ENCODE data around the gene HAPLN2.
"Not testable (repeated sequence)": the region's sequence is repeated elsewhere in the genome, so short reads cannot be mapped to it uniquely, and the experiment has no call there.

HAPLN2 gene

GRCh38 chr1:156592158-156592909 is 26.9 kb upstream of the HAPLN2 start:
- no peak for DNase-seq

DNA sequence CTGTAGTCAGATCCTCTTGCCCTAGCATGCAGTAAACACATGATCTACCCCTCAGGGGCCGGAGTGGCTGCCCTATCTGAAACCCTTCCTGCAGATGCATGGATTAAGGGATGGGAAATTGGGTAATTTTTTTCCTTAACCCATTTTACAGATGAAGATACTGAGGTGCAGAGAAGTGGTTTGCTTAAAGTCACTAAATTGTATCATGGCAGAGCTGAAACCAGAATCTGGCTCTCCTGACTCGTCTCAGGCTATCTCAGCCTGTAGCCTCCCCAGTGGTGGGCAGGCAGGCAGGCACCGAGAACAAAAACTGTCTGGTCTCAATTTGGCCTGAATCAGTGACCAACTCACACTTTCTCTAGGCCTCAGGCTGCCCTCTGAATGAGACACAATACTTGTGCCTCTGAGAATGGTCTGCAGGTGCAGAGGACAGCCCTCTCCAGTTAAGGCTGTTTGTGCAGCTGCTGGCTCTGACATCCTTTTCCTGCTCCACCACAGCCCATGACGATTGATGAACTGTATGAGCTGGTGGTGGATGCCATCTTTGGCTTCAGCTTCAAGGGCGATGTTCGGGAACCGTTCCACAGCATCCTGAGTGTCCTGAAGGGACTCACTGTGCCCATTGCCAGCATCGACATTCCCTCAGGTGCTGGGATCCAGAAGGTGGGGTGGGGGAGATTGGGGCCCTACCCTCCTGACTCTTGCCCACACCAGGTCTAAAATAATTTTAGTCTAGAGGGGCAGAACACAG is 26.1 kb upstream of the HAPLN2 start:
- no peak for DNase-seq

- DNase-seq: no peak
Observed at GRCh38 chr1:156593661-156593989, 25.6 kb upstream of the HAPLN2 start.

- DNase-seq: no peak
Observed at GRCh38 chr1:156594190-156594589, 25.0 kb upstream of the HAPLN2 start.

GRCh38 chr1:156595016-156595415 is 24.2 kb upstream of the HAPLN2 start:
- DNase-seq: no peak

GRCh38 chr1:156596426-156596825 is 22.8 kb upstream of the HAPLN2 start:
- DNase-seq: no peak

- no peak for DNase-seq
Observed at GRCh38 chr1:156598125-156598524, 21.1 kb upstream of the HAPLN2 start.

- no peak for DNase-seq
Observed at GRCh38 chr1:156598731-156599432, 20.3 kb upstream of the HAPLN2 start.

DNA sequence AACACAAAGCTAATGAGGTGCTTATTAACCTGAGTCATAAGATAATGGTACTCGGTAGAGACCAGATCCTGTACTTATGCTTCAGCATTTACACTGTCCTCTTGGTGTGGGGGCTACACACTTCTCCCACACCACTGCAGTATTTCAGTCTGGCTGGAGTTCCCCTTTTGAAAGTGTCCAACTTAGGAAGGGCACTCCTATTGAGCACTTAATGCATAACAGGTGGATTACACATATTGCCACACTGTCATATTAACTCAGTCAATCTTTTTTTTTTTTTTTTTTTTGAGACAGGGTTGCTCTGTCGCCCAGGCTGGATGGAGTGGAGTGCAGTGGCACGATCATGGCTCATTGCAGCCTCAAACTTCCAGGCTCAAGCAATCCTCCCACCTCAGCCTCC is 19.4 kb upstream of the HAPLN2 start:
- no peak for DNase-seq

DNA sequence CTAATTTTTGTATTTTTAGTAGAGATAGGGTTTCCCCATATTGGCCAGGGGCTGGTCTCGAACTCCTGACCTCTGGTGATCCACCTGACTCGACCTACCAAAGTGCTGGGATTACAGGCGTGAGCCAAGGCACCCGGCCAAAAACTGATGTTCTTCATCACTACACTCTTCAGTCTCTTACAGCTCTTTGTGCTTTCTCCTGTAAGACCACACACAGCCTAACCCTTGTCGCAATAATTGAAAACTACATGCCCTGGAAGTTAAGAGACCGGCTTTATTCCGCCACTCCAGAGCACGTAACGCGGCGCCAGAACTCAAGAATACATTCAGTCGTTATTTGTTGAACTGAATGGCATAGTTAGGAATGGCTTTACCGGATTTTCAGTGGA is 18.5 kb upstream of the HAPLN2 start:
- DNase-seq: no peak

GRCh38 chr1:156601122-156601830 is 17.9 kb upstream of the HAPLN2 start, which contains the start of gene GPATCH4:
Gene GPATCH4 (minus strand): TSS chr1:156601479.
- peak; percentile 70 for DNase-seq

- no peak for DNase-seq
Observed at GRCh38 chr1:156601892-156602291, 17.3 kb upstream of the HAPLN2 start.

DNA sequence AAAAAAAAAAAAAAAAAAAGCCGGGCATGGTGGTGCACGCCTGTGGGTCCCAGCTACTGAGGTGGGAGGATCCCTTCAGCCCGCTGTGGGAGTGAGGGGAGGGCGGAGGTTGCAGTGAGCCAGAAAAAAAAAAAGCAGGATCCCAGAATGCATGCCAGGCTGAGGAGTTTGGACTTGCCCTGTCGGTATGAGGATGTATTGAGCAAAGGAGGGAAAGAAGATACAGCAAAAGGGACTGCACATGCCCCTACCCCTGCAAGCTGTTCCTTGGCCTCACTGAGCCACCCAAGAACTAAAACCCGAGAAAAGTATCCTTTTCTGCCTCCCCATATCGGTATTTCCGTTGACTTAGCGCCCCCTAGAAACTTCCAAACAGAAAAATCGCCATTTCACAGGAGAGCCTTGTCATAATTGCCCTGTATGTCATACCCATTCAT is 16.6 kb upstream of the HAPLN2 start:
- no peak for DNase-seq

DNA sequence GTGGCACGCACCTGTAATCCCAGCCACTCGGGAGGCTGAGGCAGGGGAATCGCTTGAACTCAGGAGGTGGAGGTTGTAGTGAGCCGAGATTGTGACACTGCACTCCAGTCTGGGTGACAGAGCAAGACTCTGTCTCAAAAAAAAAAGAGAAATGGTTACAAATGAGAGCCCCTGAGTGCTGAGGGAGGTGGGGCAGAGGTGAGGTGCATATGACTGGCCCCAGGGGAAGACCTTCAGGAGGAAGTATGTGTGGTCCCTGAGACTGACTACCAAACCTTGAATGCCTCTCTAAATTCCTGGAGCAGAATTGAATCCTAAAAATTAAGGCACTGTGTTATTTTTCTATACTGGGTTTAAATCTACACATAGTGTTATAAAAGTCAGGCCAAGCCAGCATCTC is 11.9 kb upstream of the HAPLN2 start:
- DNase-seq: not testable (repeated sequence)

GRCh38 chr1:156608036-156608674 is 11.1 kb upstream of the HAPLN2 start:
- peak; percentile 34 for DNase-seq

GRCh38 chr1:156608981-156609380 is 10.2 kb upstream of the HAPLN2 start:
- peak; percentile 33 for DNase-seq

- DNase-seq: not testable (repeated sequence)
Observed at GRCh38 chr1:156610072-156610471, 9.1 kb upstream of the HAPLN2 start.

- DNase-seq: no peak
Observed at GRCh38 chr1:156612666-156613065, 6.5 kb upstream of the HAPLN2 start.

DNA sequence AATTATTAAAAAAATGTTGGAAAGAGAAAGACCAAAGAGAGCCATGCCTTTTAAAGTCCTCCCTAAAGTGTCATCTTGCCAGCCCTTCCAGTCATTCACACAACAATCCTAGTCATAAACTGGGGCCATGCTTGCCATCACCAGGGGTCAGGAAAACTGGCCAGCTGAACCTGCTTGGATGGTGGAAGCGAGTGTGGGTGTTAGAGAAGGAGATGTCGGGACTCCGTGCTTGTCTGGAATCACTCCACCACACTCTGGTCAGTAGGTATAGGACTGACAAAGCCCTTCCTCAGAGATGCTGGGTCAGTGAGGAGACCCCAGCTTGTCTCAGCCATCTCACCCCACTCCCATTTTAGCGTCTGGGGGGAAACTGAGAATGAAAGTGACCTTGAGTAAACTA is 3.3 kb upstream of the HAPLN2 start:
- no peak for DNase-seq

DNA sequence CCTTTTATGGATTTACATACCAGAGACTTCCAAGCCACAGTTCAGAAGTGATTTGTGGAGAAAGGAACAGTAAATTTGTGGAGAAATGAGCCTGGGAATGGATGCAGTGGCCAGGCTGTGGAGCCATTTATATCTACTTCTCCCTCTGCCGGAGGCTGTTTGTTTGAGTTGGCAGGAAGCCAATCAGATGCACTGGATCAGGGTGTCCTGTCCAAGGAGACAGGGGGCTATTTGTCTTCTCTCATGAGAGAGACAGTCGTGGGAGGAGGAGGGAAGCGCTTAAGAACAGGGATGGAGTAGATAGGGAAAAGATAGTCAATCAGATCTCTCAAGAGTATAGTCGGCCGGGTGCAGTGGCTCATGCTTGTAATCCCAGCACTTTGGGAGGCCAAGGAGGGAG is 2.8 kb upstream of the HAPLN2 start:
- no peak for DNase-seq

DNA sequence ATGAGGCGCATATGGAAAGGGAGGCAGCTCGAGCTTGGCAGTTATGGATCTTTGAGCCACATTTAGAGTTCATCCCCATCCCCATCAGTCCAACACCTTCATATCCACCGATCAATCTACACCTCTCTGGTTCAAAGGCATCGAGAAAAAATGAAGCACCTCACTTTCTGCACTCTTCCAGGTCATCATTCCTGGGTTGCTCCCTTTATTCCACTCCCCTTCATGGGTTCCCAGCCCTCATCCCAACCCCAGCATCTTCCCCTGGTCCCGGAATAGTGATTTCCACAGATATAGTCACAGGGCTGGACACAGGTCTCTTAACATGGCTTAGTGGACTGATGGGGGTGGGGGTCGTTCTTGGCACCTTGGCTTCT is 354 bp downstream of the HAPLN2 start:
- DNase-seq: no peak

- DNase-seq: no peak
Observed at GRCh38 chr1:156622581-156623297, 3.5 kb downstream of the HAPLN2 start.

All from activated effector memory CD4-positive, alpha-beta T cell treated with Interleukin-2 at 50 U/mL for 16 hours (primary cell).